ENCODE results near the gene UBE2Z. TPM values are rescaled to one million over a fixed set of nuclear protein-coding genes. Genes with fewer than 3 reads are reported as not detected.

UBE2Z gene
- total and polyA plus RNA-seq, 11 donors: 19.3 to 59.0 (median 41.0) TPM

DNA sequence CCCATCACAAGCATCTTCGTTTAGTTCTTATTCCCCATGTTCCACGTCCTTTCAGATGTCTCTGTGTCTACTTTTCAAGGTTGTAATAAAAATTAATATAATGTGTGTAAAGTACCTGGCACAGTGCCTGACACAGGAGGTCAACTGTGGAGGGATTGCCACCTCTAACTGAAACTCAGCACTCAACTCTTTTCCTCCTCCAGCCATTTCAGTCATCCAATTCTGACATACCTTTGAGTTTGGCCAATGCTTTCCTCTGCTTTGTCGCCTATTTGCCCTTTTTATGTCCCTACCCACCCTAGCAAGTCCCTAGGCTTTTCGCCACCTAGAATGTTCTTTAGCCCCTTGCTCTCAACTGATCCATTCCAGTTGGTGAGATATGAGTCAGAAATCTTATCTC is 1.6 kb downstream of the UBE2Z start:
- peak overlapping the region in 9 of 12 donors; percentile 80 to 99 (median 91) for H3K4me3 ChIP-seq
- no peaks in the 10 kb centered on the region for H3K27me3 ChIP-seq
- no peak for DNase-seq
- peak overlapping the region in 4 of 12 donors; percentile 85 to 97 (median 88) for H3K27ac ChIP-seq
- 56 to 62% (median 58%) methylated on average over 4 of the region's 4 CpGs for WGBS, 4 donors
- no peaks in the 10 kb centered on the region for H3K9me3 ChIP-seq
- no peak for TF ChIP-seq POLR2A (IDR thresholded peaks at IDR 0.05)
- TF ChIP-seq, protein P1, sequence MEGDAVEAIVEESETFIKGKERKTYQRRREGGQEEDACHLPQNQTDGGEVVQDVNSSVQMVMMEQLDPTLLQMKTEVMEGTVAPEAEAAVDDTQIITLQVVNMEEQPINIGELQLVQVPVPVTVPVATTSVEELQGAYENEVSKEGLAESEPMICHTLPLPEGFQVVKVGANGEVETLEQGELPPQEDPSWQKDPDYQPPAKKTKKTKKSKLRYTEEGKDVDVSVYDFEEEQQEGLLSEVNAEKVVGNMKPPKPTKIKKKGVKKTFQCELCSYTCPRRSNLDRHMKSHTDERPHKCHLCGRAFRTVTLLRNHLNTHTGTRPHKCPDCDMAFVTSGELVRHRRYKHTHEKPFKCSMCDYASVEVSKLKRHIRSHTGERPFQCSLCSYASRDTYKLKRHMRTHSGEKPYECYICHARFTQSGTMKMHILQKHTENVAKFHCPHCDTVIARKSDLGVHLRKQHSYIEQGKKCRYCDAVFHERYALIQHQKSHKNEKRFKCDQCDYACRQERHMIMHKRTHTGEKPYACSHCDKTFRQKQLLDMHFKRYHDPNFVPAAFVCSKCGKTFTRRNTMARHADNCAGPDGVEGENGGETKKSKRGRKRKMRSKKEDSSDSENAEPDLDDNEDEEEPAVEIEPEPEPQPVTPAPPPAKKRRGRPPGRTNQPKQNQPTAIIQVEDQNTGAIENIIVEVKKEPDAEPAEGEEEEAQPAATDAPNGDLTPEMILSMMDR (IDR thresholded peaks at IDR 0.05): no peak
- ATAC-seq: no peak
- intact Hi-C loops (cut with DNase I): loop anchor here in 3 of 10 donors (2.0 to 10.0 kb wide), 3 partner anchors 17 to 125 kb away; partner anchors contain the start of genes SNF8 (in 2 of the 3) and ATP5MC1 (in 1 of the 3)
- H3K36me3 ChIP-seq: peaks cover 0 to 48% (median 41%) of the 10 kb centered on the region in 9 donors
- peaks cover 0 to 58% (median 27%) of the 10 kb centered on the region in 12 donors for H3K4me1 ChIP-seq

DNA sequence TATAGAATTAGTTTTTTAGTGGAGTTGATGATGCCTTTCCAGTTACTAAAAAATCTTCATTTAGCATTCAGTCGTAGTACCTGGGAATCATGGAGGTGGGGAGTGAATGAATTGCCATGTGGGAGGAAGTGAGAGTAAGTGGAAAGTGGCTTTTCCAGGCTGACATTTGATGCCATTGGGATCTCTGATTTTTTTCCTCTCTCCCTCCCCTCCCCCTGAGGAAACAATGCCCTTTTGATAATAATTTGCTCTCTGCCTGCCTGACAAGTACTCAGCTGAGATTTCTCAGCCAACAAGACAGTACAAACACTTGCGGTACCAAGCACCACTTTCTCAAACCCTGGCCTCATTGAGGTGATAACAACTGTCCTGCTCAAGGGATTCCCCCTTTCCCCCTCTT is 2.2 kb downstream of the UBE2Z start:
- ATAC-seq (no peak), DNase-seq (no peak)
- WGBS, 4 donors: 44 to 61% (median 52%) methylated on average over 2 of the region's 2 CpGs
- intact Hi-C loops (cut with DNase I): no loop called here
- Histone ChIP-seq H3K27ac (peak overlapping the region in 1 of 12 donors; percentile 97), H3K9me3 (no peaks in the 10 kb centered on the region), H3K27me3 (no peaks in the 10 kb centered on the region), H3K36me3 (peaks cover 0 to 54% (median 46%) of the 10 kb centered on the region in 9 donors), H3K4me3 (peak overlapping the region in 5 of 12 donors; percentile 5 to 99 (median 93)), H3K4me1 (peaks cover 0 to 64% (median 28%) of the 10 kb centered on the region in 12 donors)
- TF ChIP-seq POLR2A (IDR thresholded peaks at IDR 0.05): no peak
- TF ChIP-seq, protein P1 (IDR thresholded peaks at IDR 0.05): no peak

DNA sequence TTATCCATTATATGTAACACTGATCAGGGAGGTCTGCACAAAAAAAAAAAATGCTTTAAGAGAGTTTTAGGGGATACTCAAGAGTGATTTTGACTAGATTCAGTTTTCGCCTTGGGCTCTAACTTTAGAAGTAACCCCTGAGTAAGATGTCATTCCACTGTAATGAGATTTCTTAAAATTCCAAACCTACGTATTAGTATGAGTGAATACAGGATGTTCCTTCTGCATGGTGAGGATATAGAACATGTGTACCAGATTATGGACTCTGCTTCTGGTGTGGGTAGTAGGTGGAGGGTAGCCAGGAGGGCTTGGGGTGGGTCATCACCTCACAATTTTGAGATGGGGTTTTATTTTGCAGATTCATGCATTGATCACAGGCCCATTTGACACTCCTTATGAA is 4.3 kb downstream of the UBE2Z start:
- ATAC-seq: no peak
- DNase-seq: no peak
- intact Hi-C loops (cut with DNase I): no loop called here
- H3K27me3 ChIP-seq: no peaks in the 10 kb centered on the region
- TF ChIP-seq POLR2A (IDR thresholded peaks at IDR 0.05): no peak
- TF ChIP-seq, protein P1 (IDR thresholded peaks at IDR 0.05): no peak
- H3K4me1 ChIP-seq: peaks cover 0 to 74% (median 26%) of the 10 kb centered on the region in 12 donors
- no peaks in the 10 kb centered on the region for H3K9me3 ChIP-seq
- WGBS, 4 donors: 89 to 93% (median 91%) methylated on average over 2 of the region's 2 CpGs
- H3K36me3 ChIP-seq: peaks cover 0 to 75% (median 65%) of the 10 kb centered on the region in 9 donors
- no peak overlapping the region for H3K4me3 ChIP-seq
- no peak overlapping the region for H3K27ac ChIP-seq

DNA sequence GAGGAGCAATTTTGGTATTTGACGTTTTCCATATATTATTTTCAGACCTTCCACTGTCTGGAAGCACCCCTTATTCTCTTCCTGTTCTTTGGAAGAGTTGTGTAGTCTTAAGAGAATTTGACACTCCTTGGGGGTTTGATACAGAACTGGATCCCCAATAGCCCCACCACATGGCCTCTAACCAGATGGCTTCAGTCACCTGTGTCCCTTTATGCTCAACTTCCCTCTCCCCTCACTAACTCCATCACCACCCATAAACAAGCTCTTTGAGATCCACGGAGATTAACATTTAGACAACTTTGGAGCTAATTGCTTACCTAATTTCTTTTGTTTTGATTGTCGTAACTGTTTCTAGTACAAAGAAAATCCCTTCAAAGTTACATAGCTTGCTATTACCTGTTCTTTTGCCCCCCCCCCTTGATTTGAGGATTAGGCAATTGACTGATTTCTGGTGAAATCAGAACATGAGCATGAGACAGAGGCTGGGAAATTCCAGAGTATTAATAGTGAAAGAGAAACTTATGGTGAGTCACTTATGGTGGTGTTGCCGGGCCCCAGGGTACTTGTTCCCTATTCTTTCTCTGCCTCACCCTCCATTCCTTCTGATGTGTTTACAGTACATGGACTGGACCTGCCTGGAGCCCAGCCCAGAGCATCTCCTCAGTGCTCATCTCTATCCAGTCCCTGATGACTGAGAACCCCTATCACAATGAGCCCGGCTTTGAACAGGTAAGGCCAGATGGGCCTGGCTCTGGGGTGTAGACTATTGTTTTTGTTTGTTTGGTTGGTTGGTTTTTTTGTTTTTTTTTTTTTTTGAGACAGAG is 7.5 kb downstream of the UBE2Z start:
- H3K27ac ChIP-seq: peak overlapping the region in 1 of 12 donors; percentile 84
- H3K27me3 ChIP-seq: no peaks in the 10 kb centered on the region
- 66 to 80% (median 71%) methylated on average over 5 of the region's 5 CpGs for WGBS, 4 donors
- no peak for DNase-seq
- peak overlapping the region in 1 of 12 donors; percentile 10 for H3K4me3 ChIP-seq
- peaks cover 0 to 56% (median 6%) of the 10 kb centered on the region in 12 donors for H3K4me1 ChIP-seq
- TF ChIP-seq, protein P1 (IDR thresholded peaks at IDR 0.05): no peak
- no peak for TF ChIP-seq POLR2A (IDR thresholded peaks at IDR 0.05)
- H3K36me3 ChIP-seq: peaks cover 0 to 100% (median 94%) of the 10 kb centered on the region in 9 donors
- intact Hi-C loops (cut with DNase I): no loop called here
- no peaks in the 10 kb centered on the region for H3K9me3 ChIP-seq
- ATAC-seq: peak; percentile 32 to 57 (median 43)
